ENCODE measurements around the gene ZFYVE28.

- TF ChIP-seq CTCF (IDR thresholded peaks at IDR 0.05), result no peak
- TF ChIP-seq SIN3A (IDR thresholded peaks at IDR 0.05; ENCODE audit: borderline replicate concordance, low read depth, low read length), result no peak
- no peak for TF ChIP-seq EP300 (IDR thresholded peaks at IDR 0.05; ENCODE audit: borderline replicate concordance in 1 of 2, low read depth in 1 of 2, low read length in 1 of 2)
- TF ChIP-seq REST (IDR thresholded peaks at IDR 0.05; ENCODE audit: low read depth, low read length), result no peak
Measured at GRCh38 chr4:2341911-2342652, 76.4 kb downstream of the ZFYVE28 start.

Measured in SK-N-SH (cell line).